NCI-H2196 (cell line): ENCODE measurements around the gene SLC48A1.
A peak's percentile ranks its signal among the peaks of the same experiment; 100 is the strongest.

Source experiments
- DNase-seq: peaks from one replicate; lab custom pipeline; 2025; ENCODE audit not compliant: unreplicated experiment; lab: John Stamatoyannopoulos, UW

Gene SLC48A1

GRCh38 chr12:47744005-47744651 is 28.9 kb upstream of the SLC48A1 start:
- peak; percentile 61 for DNase-seq

DNA sequence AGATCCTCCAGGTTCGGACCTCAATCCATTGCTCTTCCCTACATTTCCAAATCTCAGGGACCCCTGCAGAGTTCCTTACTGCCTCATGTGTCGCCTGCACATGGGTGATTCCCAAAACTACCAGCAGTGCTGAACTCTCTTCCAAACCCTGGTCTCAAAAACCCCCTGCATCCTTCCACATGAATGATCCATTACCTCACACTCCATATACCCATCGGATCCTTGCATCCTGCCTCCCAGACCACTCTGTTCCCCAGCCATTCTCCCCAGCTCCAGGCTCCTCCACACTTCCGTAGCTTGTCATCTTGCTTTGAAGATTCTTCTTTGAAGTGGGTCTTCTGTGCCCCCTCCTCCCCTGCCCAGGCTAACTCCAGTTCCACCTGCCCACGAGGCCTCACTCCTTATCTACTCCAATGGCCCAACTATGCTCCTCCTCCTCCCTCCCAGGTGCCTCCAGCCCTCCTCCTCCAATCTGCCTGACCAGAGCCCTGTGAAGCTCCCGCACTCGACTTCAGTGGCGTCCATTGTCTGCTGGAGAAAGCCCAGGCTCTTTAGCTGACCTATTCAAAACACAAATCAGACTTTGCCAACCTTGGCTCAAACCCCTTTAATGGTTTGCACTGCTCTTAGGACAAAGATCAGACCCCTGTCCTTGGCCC is 28.1 kb upstream of the SLC48A1 start:
- no peak for DNase-seq

GRCh38 chr12:47745485-47746041 is 27.5 kb upstream of the SLC48A1 start:
- DNase-seq: no peak

- no peak for DNase-seq
Measured at GRCh38 chr12:47746073-47746472, 27.0 kb upstream of the SLC48A1 start.

DNA sequence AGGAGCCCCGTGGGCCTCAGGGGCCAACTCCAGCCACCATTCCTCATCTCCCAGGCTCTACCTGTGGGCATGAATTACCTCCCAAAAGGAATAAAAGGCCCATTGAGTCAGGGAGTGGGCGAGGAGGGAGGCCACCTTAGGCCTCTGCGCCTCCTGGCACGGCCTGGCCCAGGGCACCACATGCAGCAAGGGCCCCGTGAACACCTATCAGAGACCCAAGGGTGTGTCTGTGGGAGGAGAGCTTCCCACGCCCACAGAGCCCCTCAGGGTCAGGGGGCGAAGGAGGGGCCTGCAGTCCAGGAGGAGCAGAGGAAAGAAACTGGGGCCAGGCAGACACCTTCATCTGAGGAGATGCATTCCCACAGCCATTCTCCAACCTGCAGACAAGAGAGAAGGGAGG is 26.5 kb upstream of the SLC48A1 start:
- DNase-seq: no peak

GRCh38 chr12:47747126-47747525 is 25.9 kb upstream of the SLC48A1 start:
- no peak for DNase-seq

DNA sequence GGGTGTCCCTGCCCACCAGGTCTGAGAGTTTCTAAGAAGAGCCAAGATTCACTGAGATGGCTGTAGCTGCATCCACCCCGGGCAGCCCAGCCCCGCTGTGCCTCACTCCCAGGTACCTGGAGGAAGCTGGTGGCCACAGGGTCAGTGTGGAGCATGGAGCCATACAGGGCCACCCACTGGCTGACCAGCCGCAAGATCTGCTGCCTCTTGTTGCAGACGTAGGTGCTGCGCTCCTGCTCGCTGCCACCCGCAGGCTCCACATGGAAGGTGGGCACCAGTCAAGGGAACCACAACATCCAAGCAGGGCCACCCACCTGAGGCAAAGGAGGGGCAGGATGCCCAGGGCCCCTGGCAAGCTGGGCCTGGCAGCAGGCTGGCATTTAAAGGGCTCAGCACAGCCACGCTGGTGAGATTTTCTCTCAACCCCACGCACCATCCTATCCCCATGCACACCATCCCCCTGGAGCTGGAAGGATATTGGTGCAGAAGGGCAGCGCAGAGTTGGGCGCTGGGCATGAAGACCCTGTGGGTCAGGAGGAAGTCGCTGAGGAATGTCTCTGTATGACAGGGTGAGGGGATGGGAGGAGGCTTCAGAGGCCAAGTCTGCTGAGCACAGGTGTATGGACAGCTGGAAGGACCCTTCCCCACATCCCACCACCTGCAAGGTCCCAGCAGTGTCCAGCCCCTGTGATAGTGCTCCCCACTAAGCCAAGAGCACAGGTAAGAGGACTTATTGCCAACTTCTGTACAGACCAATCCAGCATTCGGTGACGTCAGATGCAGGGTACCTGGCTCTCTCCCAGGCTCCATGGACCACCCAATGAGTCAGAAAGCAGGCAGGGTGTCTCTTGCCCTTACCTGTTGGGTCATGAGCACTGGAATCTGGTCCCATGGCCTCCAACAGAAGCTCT is 25.2 kb upstream of the SLC48A1 start:
- no peak for DNase-seq

DNA sequence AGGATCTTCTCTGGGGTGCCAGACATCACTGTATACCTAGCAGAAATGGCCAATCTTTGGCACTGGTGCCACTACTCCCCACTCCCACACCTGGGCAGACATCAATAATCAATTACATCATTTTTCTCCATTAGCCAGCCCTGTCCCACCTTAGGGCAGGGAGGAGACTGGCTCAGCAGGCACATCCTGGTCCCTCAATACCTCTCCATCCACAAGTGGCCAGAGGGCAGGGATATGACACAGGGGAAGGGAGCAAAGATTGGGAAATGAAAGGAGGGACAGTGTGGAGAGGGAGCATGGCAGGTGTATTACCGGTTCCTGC is 24.6 kb upstream of the SLC48A1 start:
- DNase-seq: no peak

- DNase-seq: no peak
Measured at GRCh38 chr12:47748899-47749298, 24.1 kb upstream of the SLC48A1 start.

- DNase-seq: no peak
Measured at GRCh38 chr12:47750229-47750798, 22.7 kb upstream of the SLC48A1 start.

- DNase-seq: no peak
Measured at GRCh38 chr12:47750916-47751470, 22.0 kb upstream of the SLC48A1 start.

DNA sequence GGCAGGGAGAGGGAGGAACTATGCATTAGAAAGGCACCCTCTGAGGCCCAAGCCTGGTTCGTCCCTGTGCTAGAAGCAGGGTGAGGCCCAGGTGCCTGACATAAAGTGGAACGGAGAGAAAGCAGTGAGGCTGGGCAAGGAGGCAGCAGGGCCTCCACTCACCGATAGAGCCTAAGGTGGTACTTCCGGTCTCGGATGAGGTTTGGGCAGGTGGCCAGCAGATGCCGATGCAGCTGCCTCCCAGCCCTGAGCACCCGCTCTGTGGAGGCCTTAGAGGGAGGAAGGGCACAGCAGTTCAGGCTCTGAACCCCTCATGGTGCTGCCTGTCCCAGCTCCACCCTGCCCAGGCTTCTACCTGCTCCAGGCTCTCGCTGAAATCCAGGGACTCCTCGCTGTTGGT is 21.5 kb upstream of the SLC48A1 start:
- DNase-seq: no peak

GRCh38 chr12:47752121-47752520 is 20.9 kb upstream of the SLC48A1 start:
- DNase-seq: no peak

- no peak for DNase-seq
Measured at GRCh38 chr12:47752552-47752951, 20.5 kb upstream of the SLC48A1 start.

DNA sequence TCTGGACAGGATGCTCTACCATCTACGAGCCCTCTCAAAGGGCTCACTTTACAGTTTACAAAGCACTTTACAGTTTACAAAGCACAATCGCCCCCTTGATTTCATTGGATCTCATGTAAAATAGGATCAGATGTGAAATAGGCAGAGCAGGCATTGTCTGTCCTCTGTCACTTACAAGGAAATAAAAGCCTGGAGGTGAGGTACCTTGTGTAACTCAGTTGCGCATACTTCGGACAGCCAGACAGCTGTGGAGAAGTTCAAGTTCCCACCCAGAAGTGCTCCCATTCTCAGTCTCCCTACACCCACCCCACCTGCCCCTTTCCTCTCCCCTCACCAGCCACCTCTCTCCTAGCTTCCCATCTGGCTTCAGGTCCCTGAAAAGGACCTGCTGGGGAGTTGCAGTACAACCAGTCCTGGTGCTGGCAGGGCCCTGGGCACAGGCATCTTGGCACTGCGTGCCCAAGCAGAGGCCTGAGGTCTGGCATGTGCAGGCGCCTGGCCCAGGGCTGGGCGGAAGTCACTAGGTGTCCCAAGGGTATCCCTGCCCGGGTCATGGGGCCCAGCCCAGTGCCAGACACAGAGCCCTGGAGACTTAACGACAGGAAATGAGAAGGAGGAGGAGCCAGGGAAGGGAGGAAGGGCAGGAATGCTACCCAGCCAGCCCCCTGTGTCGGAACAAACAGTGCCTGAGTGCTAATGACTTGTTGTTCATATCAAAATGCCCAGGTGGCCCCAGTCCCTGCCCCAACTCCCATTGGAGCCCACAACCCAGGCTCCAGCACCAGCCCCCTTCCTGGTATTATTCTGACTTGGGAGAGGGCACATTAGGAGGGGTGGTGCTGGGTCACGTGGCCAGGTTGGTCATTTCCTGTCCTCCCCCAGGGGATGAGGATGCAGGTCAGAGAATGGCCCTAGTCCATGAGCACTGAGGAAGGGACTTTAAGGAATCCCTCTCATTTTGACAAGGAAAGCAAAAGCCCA is 19.7 kb upstream of the SLC48A1 start:
- no peak for DNase-seq

- no peak for DNase-seq
Measured at GRCh38 chr12:47754126-47754525, 18.9 kb upstream of the SLC48A1 start.

GRCh38 chr12:47754881-47755280 is 18.2 kb upstream of the SLC48A1 start:
- DNase-seq: no peak

- no peak for DNase-seq
Measured at GRCh38 chr12:47755655-47756562, 17.1 kb upstream of the SLC48A1 start.

- DNase-seq: no peak
Measured at GRCh38 chr12:47757364-47757839, 15.6 kb upstream of the SLC48A1 start.
